CD4-positive, alpha-beta T cell (primary cell): ENCODE measurements around the gene RPL21. TPM values are rescaled to one million over a fixed set of nuclear protein-coding genes. Genes with fewer than 3 reads are reported as not detected.

Experiments
- ATAC-seq: fragments of 200-7000 bp; cut with Tn5 transposase; one replicate; pipeline ENCODE4 v1.10.0; 2022; ENCODE audit warnings: mild to moderate bottlenecking; ENCODE audit not compliant: poor library complexity
- CTCF ChIA-PET: fragments of 350-600 bp; sonication (Branson Sonifier 250); formaldehyde crosslinking; loops from one replicate; lab custom pipeline; 2021; ENCODE audit warnings: antibody characterized with exemption, inconsistent platforms; lab: Charles Lee
- POLR2A ChIA-PET: fragments of 350-600 bp; sonication (Branson Sonifier 250); formaldehyde crosslinking; loops from one replicate; lab custom pipeline; 2021; ENCODE audit warnings: antibody characterized with exemption, inconsistent platforms; lab: Charles Lee
- DNase-seq, 14 experiments: peaks; one replicate each; pipeline ENCODE4 v3.0.0-alpha.2; 2013 to 2020; ENCODE audit warnings: mixed read lengths in 2 of 14
- H3K27ac ChIP-seq, 2 donors: one replicate each; pipeline versions ENCODE4 v1.5.1 to v1.7.0; 2013; ENCODE audit warnings: low read length in 2 of 2, low read depth in 1 of 2, mild to moderate bottlenecking in 1 of 2
- H3K27me3 ChIP-seq, 2 experiments: 1 replicate in 1 of 2; 2 replicates in 1 of 2; pipeline versions ENCODE4 v1.6.1 to v1.7.0; 2013; ENCODE audit warnings: low read length in 2 of 2, control low read depth in 1 of 2, mild to moderate bottlenecking in 1 of 2, moderate library complexity in 1 of 2; ENCODE audit not compliant: insufficient read depth in 2 of 2, control insufficient read depth in 1 of 2
- H3K36me3 ChIP-seq: one replicate; pipeline ENCODE4 v1.6.1; 2013; ENCODE audit warnings: low read length, control low read depth; ENCODE audit not compliant: insufficient read depth
- H3K4me1 ChIP-seq: one replicate; pipeline ENCODE4 v1.6.1; 2013; ENCODE audit warnings: low read length, control low read depth; ENCODE audit not compliant: insufficient read depth
- H3K4me3 ChIP-seq: one replicate; pipeline ENCODE4 v1.5.1; 2013; ENCODE audit warnings: mild to moderate bottlenecking, low read length, moderate library complexity
- H3K9me3 ChIP-seq, 2 experiments: 1 replicate in 1 of 2; 2 replicates in 1 of 2; pipeline versions ENCODE4 v1.6.1 to v1.7.0; 2013; ENCODE audit warnings: low read length in 2 of 2, mild to moderate bottlenecking in 2 of 2, control low read depth in 1 of 2, moderate library complexity in 1 of 2; ENCODE audit not compliant: control insufficient read depth in 1 of 2, insufficient read depth in 1 of 2
- H3K27ac Mint-ChIP-seq: one replicate; pipeline ENCODE4 v1.8.0; 2020; ENCODE audit warnings: mixed read lengths
- H3K27me3 Mint-ChIP-seq: one replicate; pipeline ENCODE4 v1.8.0; 2021; ENCODE audit warnings: mixed read lengths
- H3K36me3 Mint-ChIP-seq: one replicate; pipeline ENCODE4 v1.8.0; 2021; ENCODE audit warnings: low read depth, mixed read lengths
- H3K4me1 Mint-ChIP-seq: one replicate; pipeline ENCODE4 v1.8.0; 2021; ENCODE audit warnings: low read depth, mixed read lengths
- H3K4me3 Mint-ChIP-seq: one replicate; pipeline ENCODE4 v1.8.0; 2020; ENCODE audit warnings: mild to moderate bottlenecking, mixed read lengths
- H3K9me3 Mint-ChIP-seq: one replicate; pipeline ENCODE4 v1.8.0; 2020; ENCODE audit warnings: mixed read lengths
- intact Hi-C, 2 experiments: fragments of 100-400 bp; cut with DNase I in 1 of 2; cut with micrococcal nuclease in 1 of 2; formaldehyde crosslinking; loops; one replicate each; pipeline versions ENCODE4 v1.15.1 to v1.9.0; 2023 to 2025; cut with DNase I, micrococcal nuclease
- total RNA-seq, 174 experiments: library from RNA in 2 of 174; stranded (reverse) in 2 of 174; gene quantifications; one replicate each; pipeline ENCODE4 v1.2.3 and lab custom pipeline; 2021 to 2026
- TF ChIP-seq, protein P1 (sequence below): fragments of 200-600 bp; IDR thresholded peaks from one replicate; pipeline ENCODE4 v1.8.0; 2022; ENCODE audit warnings: antibody characterized with exemption, mild to moderate bottlenecking

The RPL21 gene
- total RNA-seq, 2 experiments from 2014 or later, result 2,736 to 2,941 TPM

GRCh38 chr13:27302643-27303262, 51.4 kb downstream of the RPL21 start:
- ChIA-PET POLR2A (interaction anchor here (0.8 to 2.1 kb wide), 4 partner anchors 9 to 317 kb away, joined by 3 to 13 read pairs (median 9); partner anchors contain the start of genes LNX2 and RASL11A), CTCF (interaction anchor here (1.0 to 1.7 kb wide), 2 partner anchors 9 to 32 kb away, joined by 3 to 6 read pairs; partner anchors contain the start of gene RASL11A)
- TF ChIP-seq, protein P1, sequence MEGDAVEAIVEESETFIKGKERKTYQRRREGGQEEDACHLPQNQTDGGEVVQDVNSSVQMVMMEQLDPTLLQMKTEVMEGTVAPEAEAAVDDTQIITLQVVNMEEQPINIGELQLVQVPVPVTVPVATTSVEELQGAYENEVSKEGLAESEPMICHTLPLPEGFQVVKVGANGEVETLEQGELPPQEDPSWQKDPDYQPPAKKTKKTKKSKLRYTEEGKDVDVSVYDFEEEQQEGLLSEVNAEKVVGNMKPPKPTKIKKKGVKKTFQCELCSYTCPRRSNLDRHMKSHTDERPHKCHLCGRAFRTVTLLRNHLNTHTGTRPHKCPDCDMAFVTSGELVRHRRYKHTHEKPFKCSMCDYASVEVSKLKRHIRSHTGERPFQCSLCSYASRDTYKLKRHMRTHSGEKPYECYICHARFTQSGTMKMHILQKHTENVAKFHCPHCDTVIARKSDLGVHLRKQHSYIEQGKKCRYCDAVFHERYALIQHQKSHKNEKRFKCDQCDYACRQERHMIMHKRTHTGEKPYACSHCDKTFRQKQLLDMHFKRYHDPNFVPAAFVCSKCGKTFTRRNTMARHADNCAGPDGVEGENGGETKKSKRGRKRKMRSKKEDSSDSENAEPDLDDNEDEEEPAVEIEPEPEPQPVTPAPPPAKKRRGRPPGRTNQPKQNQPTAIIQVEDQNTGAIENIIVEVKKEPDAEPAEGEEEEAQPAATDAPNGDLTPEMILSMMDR, result no peak
- no peak overlapping the region for H3K27ac ChIP-seq
- H3K4me3 ChIP-seq, result no peak overlapping the region
- DNase-seq (peak in 3 of 14 experiments; percentile 14 to 19 (median 17)), ATAC-seq (peak; percentile 72)
- Mint-ChIP-seq H3K4me3 (peak overlapping the region; percentile 60), H3K27ac (peak overlapping the region; percentile 86), H3K36me3 (no peaks in the 10 kb centered on the region), H3K27me3 (no peaks in the 10 kb centered on the region), H3K9me3 (peaks cover 4% of the 10 kb centered on the region), H3K4me1 (peaks cover 33% of the 10 kb centered on the region)
- intact Hi-C loops, result no loop called here
- H3K36me3 ChIP-seq, result no peaks in the 10 kb centered on the region
- H3K27me3 ChIP-seq, result peaks cover 0 to 3% of the 10 kb centered on the region in 2 experiments
- H3K4me1 ChIP-seq, result peaks cover 4% of the 10 kb centered on the region
- H3K9me3 ChIP-seq, result no peaks in the 10 kb centered on the region

GRCh38 chr13:27304099-27304498, 52.7 kb downstream of the RPL21 start:
- Histone ChIP-seq H3K27me3 (no peaks in the 10 kb centered on the region), H3K9me3 (no peaks in the 10 kb centered on the region), H3K4me3 (no peak overlapping the region), H3K36me3 (no peaks in the 10 kb centered on the region), H3K27ac (no peak overlapping the region), H3K4me1 (peaks cover 5% of the 10 kb centered on the region)
- intact Hi-C loops, result no loop called here
- ATAC-seq (no peak), DNase-seq (no peak)
- ChIA-PET CTCF (no interaction called here), POLR2A (no interaction called here)
- Mint-ChIP-seq H3K36me3 (no peaks in the 10 kb centered on the region), H3K9me3 (peaks cover 4% of the 10 kb centered on the region), H3K4me3 (no peak overlapping the region), H3K27ac (no peak overlapping the region), H3K27me3 (no peaks in the 10 kb centered on the region), H3K4me1 (peaks cover 38% of the 10 kb centered on the region)
- TF ChIP-seq, protein P1, result no peak

- Histone ChIP-seq H3K9me3 (no peaks in the 10 kb centered on the region), H3K27me3 (no peaks in the 10 kb centered on the region), H3K4me1 (peaks cover 11% of the 10 kb centered on the region), H3K36me3 (no peaks in the 10 kb centered on the region), H3K27ac (no peak overlapping the region), H3K4me3 (no peak overlapping the region)
- intact Hi-C loops, result no loop called here
- DNase-seq (no peak), ATAC-seq (no peak)
- POLR2A ChIA-PET, result no interaction called here
- TF ChIP-seq, protein P1, result no peak
- Mint-ChIP-seq H3K36me3 (no peaks in the 10 kb centered on the region), H3K4me1 (peaks cover 42% of the 10 kb centered on the region), H3K4me3 (no peak overlapping the region), H3K27me3 (no peaks in the 10 kb centered on the region), H3K9me3 (peaks cover 4% of the 10 kb centered on the region), H3K27ac (no peak overlapping the region)
- CTCF ChIA-PET, result interaction anchor here (0.7 kb wide), 1 partner anchor 84 kb away, joined by 3 read pairs; no protein-coding TSS in a partner anchor
Measured at GRCh38 chr13:27304611-27305010, 53.3 kb downstream of the RPL21 start.

Other genes with a start within 250 kb of the RPL21 start
- gene USP12, start 79.7 kb upstream of the RPL21 start, total RNA-seq, result 10 to 100 TPM; 56.9 to 58.8 TPM
- gene RASL11A, start 19.3 kb downstream of the RPL21 start, total RNA-seq, result 1 to 10 TPM; 2.9 to 4.7 TPM
- 100 to 1,000 TPM; 129 to 132 TPM for gene GTF3A, start 173.1 kb downstream of the RPL21 start, total RNA-seq
- gene MTIF3, start 199.0 kb downstream of the RPL21 start, total RNA-seq, result 10 to 100 TPM; 13.6 to 14.5 TPM